Endometrial microvascular endothelial cells (primary cell): ENCODE results near the gene ASB12. TPM values are rescaled to one million over a fixed set of nuclear protein-coding genes. Genes with fewer than 3 reads are reported as not detected.

Experiments
- in situ Hi-C: cut with HindIII; loops from 2 replicates; pipeline ENCODE4 v1.10.0; 2017; ENCODE audit warnings: low sequenced_read_pairs, low pct_unique_long_range_greater_than_20kb; ENCODE audit errors: inconsistent ontology term
- total RNA-seq: library from RNA; depleted of rRNA; stranded (reverse); fragments of >200 nt; gene quantifications from one replicate; pipeline ENCODE4 v1.2.3, GENCODE V29; 2015; ENCODE audit errors: inconsistent ontology term

Gene ASB12
- total RNA-seq, 1 donor from 2014 or later = not detected

- in situ Hi-C loops = no loop called here
These were observed 40.2 kb downstream of the ASB12 start for GRCh38 chrX:64190136-64190740.

- in situ Hi-C loops = no loop called here
These were observed 41.5 kb downstream of the ASB12 start for GRCh38 chrX:64188901-64189300.

GRCh38 chrX:64187762-64188150, 42.7 kb downstream of the ASB12 start:
- in situ Hi-C loops = no loop called here

GRCh38 chrX:64186974-64187761, 43.2 kb downstream of the ASB12 start:
- in situ Hi-C loops = no loop called here

- in situ Hi-C loops = no loop called here
These were observed 46.0 kb downstream of the ASB12 start for GRCh38 chrX:64184396-64184795.

GRCh38 chrX:64182208-64182607, 48.2 kb downstream of the ASB12 start:
- in situ Hi-C loops = no loop called here

- in situ Hi-C loops = no loop called here
These were observed 53.5 kb downstream of the ASB12 start for GRCh38 chrX:64176876-64177275.

Other genes starting within 250 kb of the ASB12 start
- gene AMER1, start 24.9 kb downstream of the ASB12 start, total RNA-seq = 0.56 TPM
- gene MTMR8, start 164.8 kb upstream of the ASB12 start, total RNA-seq = not detected